Suprapubic skin (tissue), 3 donors: ENCODE data around the gene MICAL2.

ENCODE experiments used
- EP300 ChIP-seq: sonication (generic); formaldehyde crosslinking; IDR thresholded peaks from one replicate; pipeline ENCODE4 v1.6.1; 2017; ENCODE audit warnings: antibody characterized with exemption
- POLR2A ChIP-seq, 2 donors: fragments of 450-650 bp; IDR thresholded peaks; one replicate each; pipeline ENCODE4 v1.6.1; 2017; ENCODE audit warnings: antibody characterized with exemption in 2 of 2, mild to moderate bottlenecking in 2 of 2, moderate library complexity in 2 of 2
- TF ChIP-seq, protein P1 (sequence below), 2 donors: fragments of 200-600 bp in 1 of 2; fragments of 450-650 bp in 1 of 2; sonication (generic) in 1 of 2; IDR thresholded peaks; one replicate each; pipeline ENCODE4 v1.5.1; 2016 to 2019; ENCODE audit warnings: antibody characterized with exemption in 2 of 2, mild to moderate bottlenecking in 1 of 2, moderate library complexity in 1 of 2

DNA sequence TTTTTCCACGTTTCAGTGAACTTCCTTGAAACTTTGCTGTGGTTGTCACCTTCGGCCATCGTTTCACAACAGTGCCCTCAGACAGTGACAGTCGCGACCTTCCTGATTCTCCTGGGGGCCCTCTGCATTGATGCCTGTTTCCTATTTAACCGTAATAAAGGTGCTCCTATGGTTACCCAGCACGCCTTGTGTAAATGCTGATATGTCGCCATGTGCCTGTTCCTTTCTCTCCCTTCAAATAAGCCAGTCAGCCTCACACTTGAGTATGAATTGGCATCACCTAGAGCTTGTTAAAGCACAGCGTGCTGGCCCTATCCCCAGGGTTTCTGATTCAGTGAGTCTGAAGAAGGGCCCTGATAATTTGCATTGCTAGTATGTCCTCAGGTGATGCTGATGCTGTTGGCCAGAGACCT lies 104.8 kb downstream of the MICAL2 start:
- TF ChIP-seq, protein P1, sequence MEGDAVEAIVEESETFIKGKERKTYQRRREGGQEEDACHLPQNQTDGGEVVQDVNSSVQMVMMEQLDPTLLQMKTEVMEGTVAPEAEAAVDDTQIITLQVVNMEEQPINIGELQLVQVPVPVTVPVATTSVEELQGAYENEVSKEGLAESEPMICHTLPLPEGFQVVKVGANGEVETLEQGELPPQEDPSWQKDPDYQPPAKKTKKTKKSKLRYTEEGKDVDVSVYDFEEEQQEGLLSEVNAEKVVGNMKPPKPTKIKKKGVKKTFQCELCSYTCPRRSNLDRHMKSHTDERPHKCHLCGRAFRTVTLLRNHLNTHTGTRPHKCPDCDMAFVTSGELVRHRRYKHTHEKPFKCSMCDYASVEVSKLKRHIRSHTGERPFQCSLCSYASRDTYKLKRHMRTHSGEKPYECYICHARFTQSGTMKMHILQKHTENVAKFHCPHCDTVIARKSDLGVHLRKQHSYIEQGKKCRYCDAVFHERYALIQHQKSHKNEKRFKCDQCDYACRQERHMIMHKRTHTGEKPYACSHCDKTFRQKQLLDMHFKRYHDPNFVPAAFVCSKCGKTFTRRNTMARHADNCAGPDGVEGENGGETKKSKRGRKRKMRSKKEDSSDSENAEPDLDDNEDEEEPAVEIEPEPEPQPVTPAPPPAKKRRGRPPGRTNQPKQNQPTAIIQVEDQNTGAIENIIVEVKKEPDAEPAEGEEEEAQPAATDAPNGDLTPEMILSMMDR (IDR thresholded peaks at IDR 0.05), result no peak
- no peak for TF ChIP-seq POLR2A (IDR thresholded peaks at IDR 0.05)
- TF ChIP-seq EP300, result no peak
